Epithelial cell of esophagus (primary cell): ENCODE measurements around the gene ABRACL.
A peak's percentile ranks its signal among the peaks of the same experiment; 100 is the strongest.

ENCODE experiments used
- DNase-seq: peaks from one replicate; pipeline ENCODE4 v3.0.0; 2010; ENCODE audit warnings: low read depth
- H3K4me3 ChIP-seq: 2 replicates; pipeline ENCODE4 v1.5.1; 2011; ENCODE audit warnings: mild to moderate bottlenecking, low read length, control low read depth
- TF ChIP-seq, protein P1 (sequence below): IDR thresholded peaks from 2 replicates; pipeline ENCODE4 v1.5.1; 2011; ENCODE audit warnings: low read depth, mild to moderate bottlenecking, low read length, control low read depth, inconsistent platforms; ENCODE audit not compliant: insufficient read depth; ENCODE audit errors: missing control alignments

The ABRACL gene

DNA sequence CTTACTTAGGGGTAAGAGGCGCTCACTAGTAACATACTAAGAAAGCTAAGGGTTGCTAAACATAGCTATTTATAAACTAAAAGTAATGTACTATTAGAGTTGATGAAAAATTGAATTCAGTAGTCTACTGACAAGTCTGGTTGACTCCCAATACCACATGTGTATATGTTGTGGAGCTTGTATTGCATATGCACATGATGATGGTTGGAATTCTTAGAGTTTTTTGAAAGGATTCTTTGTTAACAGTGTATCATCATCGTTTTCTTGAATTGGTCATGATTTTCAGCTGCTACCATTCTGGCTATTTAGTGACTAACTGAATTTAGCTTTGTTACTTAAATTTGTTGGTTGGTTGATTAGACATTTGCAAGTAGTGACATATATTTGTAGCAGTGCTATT is 27.2 kb downstream of the ABRACL start:
- no peak for DNase-seq
- no peak overlapping the region for H3K4me3 ChIP-seq
- TF ChIP-seq, protein P1, sequence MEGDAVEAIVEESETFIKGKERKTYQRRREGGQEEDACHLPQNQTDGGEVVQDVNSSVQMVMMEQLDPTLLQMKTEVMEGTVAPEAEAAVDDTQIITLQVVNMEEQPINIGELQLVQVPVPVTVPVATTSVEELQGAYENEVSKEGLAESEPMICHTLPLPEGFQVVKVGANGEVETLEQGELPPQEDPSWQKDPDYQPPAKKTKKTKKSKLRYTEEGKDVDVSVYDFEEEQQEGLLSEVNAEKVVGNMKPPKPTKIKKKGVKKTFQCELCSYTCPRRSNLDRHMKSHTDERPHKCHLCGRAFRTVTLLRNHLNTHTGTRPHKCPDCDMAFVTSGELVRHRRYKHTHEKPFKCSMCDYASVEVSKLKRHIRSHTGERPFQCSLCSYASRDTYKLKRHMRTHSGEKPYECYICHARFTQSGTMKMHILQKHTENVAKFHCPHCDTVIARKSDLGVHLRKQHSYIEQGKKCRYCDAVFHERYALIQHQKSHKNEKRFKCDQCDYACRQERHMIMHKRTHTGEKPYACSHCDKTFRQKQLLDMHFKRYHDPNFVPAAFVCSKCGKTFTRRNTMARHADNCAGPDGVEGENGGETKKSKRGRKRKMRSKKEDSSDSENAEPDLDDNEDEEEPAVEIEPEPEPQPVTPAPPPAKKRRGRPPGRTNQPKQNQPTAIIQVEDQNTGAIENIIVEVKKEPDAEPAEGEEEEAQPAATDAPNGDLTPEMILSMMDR = no peak

DNA sequence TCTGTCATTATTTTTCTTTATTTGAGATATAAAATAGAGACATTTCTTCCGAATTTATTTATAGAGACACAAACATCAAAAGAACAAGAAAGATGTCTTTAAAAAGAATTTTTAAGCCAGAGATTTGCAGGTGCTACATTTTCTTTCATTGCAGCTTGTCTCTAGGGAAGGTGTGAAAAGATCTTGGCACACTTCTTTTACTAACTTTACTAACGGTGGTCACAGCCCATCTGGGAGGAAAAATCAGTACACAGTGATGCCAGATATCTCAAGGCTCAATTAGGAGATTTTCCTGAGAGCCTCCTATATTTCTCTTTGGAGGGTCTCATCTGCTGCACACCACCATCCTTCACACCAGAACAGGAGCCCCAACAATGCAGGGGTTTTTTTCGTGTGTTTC is 29.5 kb downstream of the ABRACL start:
- TF ChIP-seq, protein P1 = no peak
- DNase-seq = no peak
- H3K4me3 ChIP-seq = no peak overlapping the region

DNA sequence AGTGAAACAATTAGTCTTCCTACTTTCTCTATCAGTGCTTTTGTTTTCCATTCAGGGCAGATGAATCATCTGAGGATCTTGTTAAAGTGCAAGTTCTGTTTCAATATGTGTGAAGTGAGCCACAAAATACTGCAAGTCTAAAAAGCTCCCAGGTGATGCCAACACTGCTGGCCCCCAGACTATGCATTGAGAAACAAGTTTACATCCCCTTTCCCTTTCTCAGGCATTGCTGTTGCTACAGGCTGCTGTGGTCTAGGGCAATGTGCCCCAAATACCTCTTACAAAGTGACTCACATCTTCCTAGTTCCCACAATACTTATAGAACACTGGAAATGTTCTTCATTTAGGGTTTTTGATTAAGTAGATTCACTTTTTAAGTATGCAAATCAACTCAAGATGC is 31.8 kb downstream of the ABRACL start:
- H3K4me3 ChIP-seq = no peak overlapping the region
- TF ChIP-seq, protein P1 = no peak
- DNase-seq = peak; percentile 55

DNA sequence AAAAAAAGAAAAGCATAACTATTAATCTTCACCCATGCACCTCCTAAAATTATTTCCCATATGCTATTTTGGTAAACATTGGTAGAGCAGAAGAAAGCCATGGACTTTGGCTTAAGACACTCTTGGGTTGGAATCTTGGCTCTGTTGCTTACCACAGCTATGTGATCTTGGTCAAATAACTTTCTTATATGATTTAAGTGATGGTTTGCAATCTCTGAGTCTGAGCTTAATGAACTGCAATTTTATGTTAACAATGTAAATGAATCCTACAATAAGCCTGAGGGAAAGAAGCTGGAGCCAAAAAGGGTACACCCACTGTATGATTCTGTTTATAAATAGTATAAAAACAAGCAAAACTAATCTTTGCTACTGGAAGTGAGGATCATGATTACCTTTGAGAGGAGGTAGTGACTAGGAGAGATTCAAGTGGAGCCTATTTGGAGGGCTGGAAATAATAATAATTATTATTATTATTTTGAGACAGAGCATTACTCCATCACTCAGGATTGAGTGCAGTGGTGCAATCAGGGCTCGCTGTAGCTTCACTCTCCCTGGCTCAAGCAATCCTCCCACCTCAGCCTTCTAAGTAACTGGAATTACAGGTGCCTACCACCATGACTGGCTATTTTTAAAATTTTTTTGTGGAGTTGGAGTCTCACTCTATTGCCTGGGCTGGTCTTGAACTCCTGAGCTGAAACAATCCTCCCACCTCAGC is 34.5 kb downstream of the ABRACL start:
- H3K4me3 ChIP-seq = no peak overlapping the region
- no peak for DNase-seq
- TF ChIP-seq, protein P1 = no peak

DNA sequence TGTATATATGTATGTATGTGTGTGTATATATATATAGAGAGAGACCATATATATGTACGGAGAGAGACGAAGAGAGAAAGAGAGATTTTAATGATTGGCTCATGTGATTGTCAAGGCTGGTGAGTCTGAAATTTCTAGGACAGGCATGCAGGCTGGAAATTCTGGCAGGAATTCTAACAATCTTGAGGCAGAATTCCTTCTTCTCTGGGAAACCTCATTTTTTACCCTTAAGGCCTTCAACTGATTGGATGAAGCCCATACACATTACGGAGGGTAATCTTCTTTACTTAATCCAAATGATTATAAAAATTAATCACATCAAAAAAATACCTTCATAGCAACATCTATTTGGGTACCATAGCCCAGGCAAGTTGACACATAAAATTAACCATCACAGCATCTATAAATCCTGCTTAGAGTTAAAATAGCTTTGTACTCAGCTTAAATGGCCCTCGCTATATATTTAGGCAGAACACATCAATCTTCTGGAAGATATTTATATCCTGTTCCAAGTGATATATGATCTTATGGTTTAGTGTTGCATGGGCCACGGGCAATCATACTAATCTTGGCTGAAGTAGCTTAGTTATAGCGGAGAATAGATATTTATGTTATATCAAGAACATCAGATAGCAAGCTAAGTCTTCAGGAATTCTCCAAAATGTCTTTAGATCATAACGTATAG is 36.6 kb downstream of the ABRACL start:
- H3K4me3 ChIP-seq = no peak overlapping the region
- TF ChIP-seq, protein P1 = no peak
- DNase-seq = no peak

DNA sequence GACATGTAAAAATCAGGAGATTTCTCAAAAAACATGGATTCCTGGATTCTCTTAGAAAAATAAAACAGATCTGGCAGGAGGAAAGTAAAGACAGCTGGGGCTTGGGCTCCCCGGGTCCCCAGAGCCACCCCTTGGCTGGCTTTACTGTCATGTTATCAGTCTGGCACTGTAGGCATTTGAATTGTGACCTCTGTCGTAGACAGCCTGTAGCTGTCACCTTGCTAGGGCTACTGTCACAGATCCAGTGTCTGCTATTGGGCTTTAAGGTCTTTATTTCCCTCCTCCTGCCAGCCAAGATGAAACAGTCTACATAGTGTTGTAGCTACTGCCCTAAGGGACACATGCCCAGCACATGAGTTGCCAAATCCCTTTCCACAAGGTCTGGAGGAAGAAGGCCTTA is 37.5 kb downstream of the ABRACL start:
- DNase-seq = no peak

More for the DNA sequence above, 37.5 kb downstream of the ABRACL start:
- TF ChIP-seq, protein P1 = no peak
- no peak overlapping the region for H3K4me3 ChIP-seq
